ENCODE data around the gene LSG1.

The LSG1 gene

GRCh38 chr3:194647747-194648146 lies 24.2 kb downstream of the LSG1 start:
- DNase-seq = no peak

- DNase-seq = no peak
These were observed 29.2 kb downstream of the LSG1 start for GRCh38 chr3:194642769-194643168.

- peak; percentile 67 for DNase-seq
These were observed 31.2 kb downstream of the LSG1 start for GRCh38 chr3:194640829-194641228.

DNA sequence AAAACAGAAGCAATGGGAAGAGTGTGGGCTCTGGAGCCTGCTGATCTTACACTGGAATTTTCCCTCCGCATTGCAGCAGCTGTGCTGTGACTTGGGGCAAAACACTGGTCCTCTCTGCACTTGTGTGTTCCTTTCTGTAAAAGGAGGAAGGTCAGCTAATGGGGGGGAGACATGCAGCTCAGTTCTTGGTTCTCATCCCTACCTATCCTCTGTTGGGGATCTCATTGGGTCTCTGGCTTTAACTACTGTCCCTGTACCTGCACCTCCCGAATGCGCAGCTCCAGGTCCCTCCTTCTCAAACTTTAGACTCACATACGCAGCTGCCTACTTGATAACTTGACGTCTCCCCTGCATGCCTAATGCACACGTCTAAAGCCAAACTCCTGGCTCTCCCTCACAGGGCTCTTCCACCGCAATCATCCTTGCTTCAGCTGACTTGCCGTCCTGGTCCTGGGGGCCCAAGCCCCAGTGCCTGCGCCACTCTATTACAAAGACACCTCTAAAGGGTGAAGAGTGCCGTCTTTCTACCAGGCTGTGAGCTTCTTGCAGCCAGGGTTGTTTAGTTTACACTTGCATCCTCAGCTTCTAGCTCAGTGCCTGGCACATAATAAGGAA lies 32.9 kb downstream of the LSG1 start:
- DNase-seq = no peak

DNA sequence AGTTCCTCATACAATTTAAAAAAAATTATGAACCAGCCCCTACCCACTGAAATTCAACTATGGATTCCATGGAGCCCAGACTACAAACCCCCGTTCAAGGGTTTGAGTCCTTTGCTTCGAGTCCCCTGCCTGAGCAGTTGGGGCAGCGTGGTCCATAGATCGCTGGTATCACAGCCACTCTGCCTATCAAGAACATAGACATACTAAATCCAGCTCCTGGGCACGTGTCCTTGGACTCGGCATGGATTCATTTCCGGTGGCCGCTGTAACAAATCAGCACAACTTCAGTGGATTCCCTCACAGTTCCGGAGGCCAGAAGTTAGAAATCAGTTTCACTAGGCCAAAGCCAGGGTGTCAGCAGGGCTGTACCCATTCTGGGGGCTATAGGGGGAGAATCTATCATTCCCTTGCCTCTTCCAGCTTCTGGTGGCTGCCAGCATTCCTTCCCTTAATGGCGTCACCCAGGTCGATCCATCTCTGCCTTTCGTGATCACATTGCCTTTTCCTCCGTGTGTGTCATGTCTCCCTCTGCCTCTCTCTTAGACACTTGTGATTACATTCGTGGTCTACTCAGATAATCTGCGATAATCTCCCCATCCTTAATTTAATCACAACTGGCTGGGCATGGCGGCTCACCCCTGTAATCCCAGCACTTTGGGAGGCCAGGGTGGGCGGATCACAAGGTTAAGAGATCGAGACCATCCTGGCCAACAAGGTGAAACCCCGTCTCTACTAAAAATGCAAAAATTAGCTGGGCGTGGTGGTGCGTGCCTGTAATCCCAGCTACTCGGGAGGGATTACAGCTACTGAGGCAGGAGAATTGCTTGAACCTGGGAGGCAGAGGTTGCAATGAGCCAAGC lies 34.2 kb downstream of the LSG1 start:
- no peak for DNase-seq

- peak; percentile 75 for DNase-seq
These were observed 34.9 kb downstream of the LSG1 start for GRCh38 chr3:194637066-194637465.

DNA sequence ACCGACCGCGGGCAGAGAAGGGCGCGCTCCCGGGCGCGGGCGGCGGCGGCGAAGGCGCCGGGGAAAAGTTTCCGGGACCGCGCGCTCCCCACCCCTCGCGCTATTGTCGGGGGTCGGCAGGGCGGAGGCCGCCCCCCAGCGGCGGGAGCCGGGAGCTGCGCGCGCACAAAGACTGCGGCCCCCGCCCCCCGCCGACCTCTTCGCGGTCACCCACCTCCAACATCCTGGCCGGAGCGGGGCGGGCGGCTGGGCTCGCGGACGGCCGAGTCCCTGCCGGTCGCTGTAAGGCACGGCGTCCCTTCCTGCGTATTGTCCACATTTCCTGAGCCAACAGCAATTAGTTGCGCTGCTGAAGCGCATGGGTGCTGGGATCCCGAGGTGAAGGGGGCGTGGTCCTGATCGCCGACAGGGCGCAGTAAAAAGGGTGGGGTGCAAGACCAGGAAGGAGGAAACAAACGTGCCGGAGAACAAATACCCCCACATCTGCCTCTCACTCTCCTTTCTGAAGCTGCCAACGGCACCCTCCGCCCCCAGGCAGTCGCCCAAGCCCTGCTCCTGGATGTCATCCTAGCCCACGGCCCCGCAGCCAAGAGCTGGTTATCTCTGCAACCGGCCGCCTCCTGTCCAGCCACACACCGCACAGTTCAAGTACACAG lies 38.5 kb downstream of the LSG1 start, which contains the start of gene TMEM44:
Gene TMEM44, minus strand, starts transcription at position 71 of the 656 bp plus-strand sequence. CDS start 204 bp downstream, outside the sequence.
- DNase-seq = peak; percentile 95

- DNase-seq = peak; percentile 76
These were observed 39.1 kb downstream of the LSG1 start for GRCh38 chr3:194632809-194633348.

- DNase-seq = peak; percentile 28
These were observed 39.7 kb downstream of the LSG1 start for GRCh38 chr3:194632226-194632808.

DNA sequence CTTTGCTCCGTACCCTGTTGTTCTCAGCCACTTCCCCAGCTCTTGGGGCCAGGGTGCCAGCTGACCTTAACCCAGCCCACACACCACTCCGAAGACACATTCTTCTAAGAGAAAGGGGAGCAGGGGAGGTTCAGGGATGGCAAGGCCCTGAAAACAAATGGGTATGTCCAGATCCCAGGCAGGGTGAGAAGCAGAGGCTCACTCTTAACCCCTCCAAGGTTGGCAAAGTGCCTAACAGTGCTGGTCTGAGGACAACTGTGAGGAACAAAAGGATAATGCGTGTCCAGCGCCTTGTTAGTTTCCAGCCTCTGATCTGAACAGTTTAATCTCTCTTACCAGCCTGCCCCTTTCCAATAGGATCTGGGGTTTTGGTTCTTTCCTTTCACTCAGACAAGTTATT lies 40.3 kb downstream of the LSG1 start:
- peak; percentile 15 for DNase-seq

DNA sequence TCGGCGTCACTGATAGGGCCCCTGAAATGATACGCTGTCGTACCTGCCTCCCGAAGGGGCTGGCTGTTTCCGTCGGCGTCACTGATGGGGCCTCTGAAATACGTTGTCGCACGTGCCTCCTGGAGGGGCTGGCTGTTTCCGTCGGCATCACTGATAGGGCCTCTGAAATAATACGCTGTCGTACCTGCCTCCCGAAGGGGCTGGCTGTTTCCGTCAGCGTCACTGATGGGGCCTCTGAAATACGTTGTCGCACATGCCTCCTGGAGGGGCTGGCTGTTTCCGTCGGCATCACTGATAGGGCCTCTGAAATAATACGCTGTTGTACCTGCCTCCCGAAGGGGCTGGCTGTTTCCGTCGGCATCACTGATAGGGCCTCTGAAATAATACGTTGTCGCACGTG lies 41.3 kb downstream of the LSG1 start:
- DNase-seq = peak; percentile 9

DNA sequence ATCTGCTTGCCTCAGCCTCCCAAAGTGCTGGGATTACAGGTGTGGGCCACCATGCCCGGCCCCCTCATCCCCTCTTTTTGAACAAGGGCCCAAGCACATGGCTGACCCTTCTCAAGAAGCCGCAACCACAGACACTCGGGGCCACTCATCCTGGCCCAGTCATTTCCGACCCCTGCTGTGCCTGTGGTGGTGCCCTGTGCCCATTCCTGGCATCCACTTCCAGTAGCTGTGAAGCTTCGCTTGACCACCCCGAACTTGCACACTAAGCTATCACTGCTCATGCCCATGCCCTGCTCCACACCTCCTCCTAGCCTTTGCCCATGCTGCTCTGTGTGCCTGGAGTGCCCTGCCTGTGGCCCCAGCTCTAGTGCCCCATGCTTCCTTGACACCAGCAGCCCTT lies 47.0 kb downstream of the LSG1 start:
- no peak for DNase-seq

DNA sequence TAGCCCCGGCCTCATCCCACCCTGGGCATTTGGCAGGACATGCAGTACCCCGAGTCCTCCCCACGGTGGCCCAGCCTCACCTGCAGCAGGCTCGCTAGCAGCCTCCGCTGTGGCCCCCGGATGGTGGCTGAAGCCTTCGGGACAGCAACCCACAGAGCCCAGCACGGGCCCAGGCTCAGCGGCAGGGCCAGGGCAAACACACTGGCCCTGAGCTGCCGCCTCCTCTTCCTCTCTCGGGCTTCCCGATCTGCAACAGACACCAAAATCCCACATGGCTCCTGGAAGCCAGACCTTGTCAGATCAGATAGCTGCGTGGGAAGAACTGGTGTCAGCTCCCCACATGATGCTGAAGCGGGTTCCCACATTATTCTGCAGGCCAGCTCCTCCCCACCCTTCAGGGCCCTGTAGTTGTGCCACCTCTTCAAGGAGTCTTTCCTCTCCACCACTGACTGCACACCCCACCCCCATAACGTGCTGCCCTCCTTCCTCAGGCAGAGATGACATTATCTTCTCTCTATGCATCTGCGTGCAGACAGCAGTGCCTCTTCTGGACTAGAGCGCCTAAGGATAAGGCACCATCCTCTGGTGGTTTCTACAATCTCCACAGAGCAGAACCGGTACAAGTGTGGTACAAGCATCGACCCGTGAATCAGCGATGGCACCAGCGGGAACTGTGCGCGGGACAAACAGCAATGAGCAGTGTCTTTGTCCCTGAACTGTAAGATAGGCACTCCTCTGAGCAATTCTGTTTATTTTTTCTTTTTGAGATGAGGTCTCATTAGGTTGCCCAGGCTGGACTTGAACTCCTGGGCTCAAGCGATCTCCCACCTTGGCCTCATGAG lies 48.3 kb downstream of the LSG1 start:
- DNase-seq = no peak

DNA sequence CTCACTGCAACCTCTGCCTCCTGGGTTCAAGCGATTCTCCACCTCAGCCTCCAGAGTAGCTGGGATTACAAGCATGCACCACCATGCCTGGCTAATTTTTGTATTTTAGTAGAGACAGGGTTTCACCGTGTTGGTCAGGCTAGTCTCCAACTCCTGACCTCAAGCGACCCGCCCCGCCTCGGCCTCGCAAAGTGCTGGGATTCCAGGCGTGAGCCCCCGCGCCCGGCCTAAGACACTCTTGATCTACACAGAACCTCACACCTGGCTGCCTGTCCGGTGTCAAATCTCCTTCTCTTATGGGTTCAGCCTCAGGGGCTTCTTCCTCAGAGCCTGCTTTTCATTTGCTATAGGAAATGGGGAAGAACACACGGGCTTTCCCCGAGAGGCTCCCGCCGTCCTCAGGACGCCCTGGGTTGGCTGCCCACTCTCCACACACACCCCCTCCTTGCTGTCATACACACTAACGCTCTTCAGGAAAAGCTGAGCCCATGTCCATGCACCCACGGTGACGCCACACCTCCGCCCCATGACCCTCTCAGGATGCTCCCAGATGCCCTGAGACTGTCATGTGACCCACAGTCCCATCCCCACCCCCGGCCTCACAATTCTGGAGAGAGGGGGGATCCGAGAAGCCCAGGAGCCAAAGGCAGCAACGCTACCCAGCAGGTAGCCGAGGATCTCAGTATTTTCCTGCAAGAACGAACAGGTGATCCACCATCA lies 49.2 kb downstream of the LSG1 start:
- DNase-seq = no peak

- DNase-seq = no peak
These were observed 50.0 kb downstream of the LSG1 start for GRCh38 chr3:194621947-194622346.

DNA sequence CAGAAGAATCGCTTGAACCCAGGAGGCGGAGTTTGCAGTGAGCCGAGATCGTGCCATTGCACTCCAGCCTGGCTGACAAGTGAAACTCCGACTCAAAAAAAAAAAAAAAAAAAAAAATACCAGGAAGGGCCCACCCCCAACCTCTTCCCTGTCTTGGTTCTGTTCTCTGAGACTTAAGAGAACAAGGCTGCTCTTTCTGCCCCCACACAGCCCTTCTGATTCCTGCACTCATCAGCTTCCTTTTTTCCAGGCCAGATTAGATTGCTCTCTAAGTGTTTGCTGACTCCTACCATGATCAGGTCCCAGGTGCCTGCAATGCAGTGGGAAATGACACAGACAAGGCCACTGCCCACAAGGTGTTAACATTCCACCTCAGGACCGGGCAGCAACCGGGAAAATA lies 51.8 kb downstream of the LSG1 start:
- no peak for DNase-seq

DNA sequence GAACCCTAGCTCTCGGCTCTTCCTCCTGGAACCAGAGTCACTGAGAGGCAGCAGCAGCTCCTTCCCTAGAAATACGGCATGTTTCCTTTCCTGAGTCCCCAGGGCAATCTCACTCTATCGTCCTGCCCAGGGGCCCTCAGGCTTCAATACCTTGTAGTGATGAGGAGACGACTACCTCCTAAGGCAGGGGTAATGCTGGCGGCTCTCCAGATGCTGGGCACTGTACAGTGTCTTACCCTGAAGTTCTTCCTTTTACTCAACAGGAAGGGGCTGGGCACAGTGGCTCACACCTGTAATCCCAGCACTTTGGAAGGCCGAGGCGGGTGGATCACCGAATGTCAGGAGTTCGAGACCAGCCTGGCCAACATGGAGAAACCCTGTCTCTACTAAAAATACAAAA lies 52.2 kb downstream of the LSG1 start:
- DNase-seq = no peak

DNA sequence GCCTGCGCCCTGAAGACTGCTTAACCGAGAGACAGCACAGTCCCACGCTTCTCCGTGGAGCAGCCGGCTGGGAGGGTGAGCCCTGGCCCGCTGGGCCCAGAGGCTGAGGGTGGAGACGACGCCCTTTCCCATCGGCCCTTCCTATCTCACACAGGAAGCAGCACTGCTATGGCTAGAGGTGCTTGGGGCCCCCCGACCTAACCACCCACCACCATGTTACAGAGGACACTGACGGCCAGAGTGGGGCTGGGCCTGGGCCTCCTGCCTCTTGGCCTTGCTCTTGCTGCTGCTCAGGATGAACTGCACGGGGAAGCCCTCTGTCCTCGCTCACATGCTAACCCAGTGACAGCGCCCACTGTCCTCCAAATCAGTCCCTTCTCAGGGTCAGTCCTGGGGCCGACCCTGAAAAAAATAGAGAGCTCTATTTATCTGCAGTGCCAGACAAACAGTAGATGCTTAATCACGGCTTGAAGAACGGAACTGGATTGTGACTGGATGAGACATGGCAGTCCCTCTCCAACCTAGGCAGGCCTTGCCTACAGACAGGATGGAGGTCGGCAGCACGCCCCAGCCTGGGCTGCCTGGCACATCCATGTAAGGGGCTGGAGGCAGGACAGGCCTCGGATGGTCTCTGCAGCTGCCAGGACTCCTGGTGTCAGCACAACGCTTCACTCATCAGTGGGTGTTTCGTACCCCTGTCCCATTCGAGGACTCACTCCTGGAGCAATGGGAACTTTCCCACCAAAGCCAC lies 53.0 kb downstream of the LSG1 start:
- DNase-seq = no peak

DNA sequence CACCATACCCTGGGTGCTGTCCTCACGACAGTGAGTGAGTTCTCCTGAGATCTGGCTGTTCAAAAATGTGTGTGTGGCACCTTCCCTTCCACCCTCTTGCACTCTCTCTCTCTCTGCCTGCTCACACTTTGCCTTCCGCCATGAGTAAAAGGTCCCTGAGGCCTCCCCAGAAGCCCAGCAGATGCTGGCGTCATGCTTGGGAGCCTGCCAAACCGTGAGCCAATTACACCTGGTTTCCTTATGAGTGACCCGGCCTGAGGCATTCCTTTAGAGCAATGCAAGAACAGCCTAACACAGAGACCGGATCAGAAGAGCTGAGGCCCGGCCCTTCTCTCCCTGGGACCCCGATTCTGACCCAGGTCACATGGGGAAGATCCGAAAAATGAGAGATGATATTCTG lies 54.2 kb downstream of the LSG1 start:
- no peak for DNase-seq

DNA sequence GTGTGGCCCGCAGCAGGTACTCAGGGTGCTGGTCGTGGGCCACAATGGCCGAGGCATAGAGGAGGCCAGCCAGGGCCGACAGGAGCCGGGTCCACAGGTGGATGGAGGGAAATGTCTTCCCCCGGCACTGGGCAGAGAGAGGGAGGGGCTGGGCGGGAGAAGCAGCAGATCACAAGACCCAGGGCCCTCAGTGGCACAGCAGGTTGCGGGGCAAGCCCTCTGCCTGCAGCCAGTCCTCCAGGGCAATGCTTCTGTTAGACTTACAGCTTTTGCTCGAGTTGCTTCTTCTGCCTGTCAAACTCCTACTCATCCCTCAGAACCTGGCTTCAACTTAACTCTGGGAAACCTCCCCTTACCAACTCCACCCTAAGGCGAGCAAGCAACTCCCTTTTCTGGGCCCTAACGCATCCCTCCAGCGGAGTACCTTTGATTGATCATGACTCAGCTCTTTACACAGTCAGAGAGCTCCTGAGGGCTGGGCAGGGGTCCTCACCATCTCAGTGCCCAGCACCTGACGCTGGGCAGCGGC lies 54.8 kb downstream of the LSG1 start:
- no peak for DNase-seq

DNA sequence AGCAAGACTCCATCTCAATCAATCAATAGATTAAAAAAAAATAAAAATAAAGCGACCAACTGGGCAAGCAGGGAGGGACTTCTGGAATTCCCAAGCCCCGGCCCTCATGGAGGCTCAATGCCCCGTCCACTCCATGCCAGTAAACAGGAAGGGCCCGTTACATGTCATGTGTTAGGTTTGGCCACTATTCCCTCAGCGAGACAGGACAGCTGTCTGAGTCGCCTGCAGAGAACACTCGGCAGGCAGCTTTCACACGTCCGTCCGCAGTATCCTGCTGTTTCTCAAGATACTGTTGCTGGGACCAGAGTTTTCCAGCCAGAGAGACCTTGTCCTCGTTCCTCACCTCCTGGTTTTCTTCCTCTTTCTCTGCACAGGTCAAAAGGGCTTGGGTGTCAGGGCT lies 56.8 kb downstream of the LSG1 start:
- DNase-seq = no peak
